Kidney (tissue), 14 donors: ENCODE data around the gene PLEKHA8. TPM values are rescaled to one million over a fixed set of nuclear protein-coding genes. Genes with fewer than 3 reads are reported as not detected.

ENCODE experiments used
- DNase-seq, 5 donors: peaks; one replicate each; pipeline ENCODE4 v3.0.0-alpha.2; 2013 to 2020
- FAIRE-seq: peaks from 2 replicates; lab custom pipeline; 2012; peaks lifted over from hg19 to GRCh38; lab: Jason Lieb, UNC
- H3K27ac ChIP-seq, 2 donors: one replicate each; pipeline ENCODE4 v1.7.0; 2013; ENCODE audit warnings: low read depth in 2 of 2, low read length in 2 of 2, inconsistent platforms in 1 of 2
- H3K27me3 ChIP-seq: one replicate; pipeline ENCODE4 v1.7.1; 2013; ENCODE audit warnings: low read length, inconsistent platforms; ENCODE audit not compliant: control insufficient read depth, insufficient read depth
- H3K36me3 ChIP-seq, 3 donors: one replicate each; pipeline versions ENCODE4 v1.7.0 to v1.7.1; 2013; ENCODE audit warnings: low read length in 3 of 3, control low read depth in 1 of 3, inconsistent platforms in 1 of 3; ENCODE audit not compliant: insufficient read depth in 3 of 3, control insufficient read depth in 2 of 3
- H3K4me1 ChIP-seq, 3 donors: one replicate each; pipeline versions ENCODE4 v1.7.0 to v1.7.1; 2013; ENCODE audit warnings: low read length in 3 of 3, inconsistent platforms in 1 of 3, low read depth in 1 of 3; ENCODE audit not compliant: control insufficient read depth in 2 of 3, insufficient read depth in 2 of 3
- H3K4me3 ChIP-seq, 3 donors: one replicate each; pipeline versions ENCODE4 v1.7.0 to v1.8.1; 2013; ENCODE audit warnings: low read length in 3 of 3, control low read depth in 1 of 3, inconsistent platforms in 1 of 3
- H3K9ac ChIP-seq, 3 donors: one replicate each; pipeline versions ENCODE4 v1.7.0 to v1.7.1; 2013; ENCODE audit warnings: low read length in 3 of 3, control low read depth in 1 of 3, inconsistent platforms in 1 of 3
- H3K9me3 ChIP-seq, 3 donors: one replicate each; pipeline versions ENCODE4 v1.7.0 to v1.7.1; 2013; ENCODE audit warnings: low read length in 3 of 3, control low read depth in 1 of 3, inconsistent platforms in 1 of 3; ENCODE audit not compliant: control insufficient read depth in 2 of 3, insufficient read depth in 1 of 3
- intact Hi-C: fragments of 100-400 bp; cut with DNase I; formaldehyde crosslinking; loops from one replicate; pipeline ENCODE4 v1.11.1; 2022
- polyA plus RNA-seq: library from polyadenylated mRNA; stranded (reverse); fragments of 350-450 nt; fragmentation: Illumina TruSeq; extraction: RNeasy Lipid Tissue Mini Kit (QIAGEN cat#74804); gene quantifications from one replicate; pipeline ENCODE4 v1.2.3, GENCODE V29; 2014; ENCODE audit warnings: low read depth, low replicate concordance; ENCODE audit not compliant: insufficient read depth
- total RNA-seq: library from RNA; stranded (reverse); fragmentation: NEBNext Ultra II Directional; extraction: Animal tissue kit (Norgen Biotek cat#: 25700); gene quantifications from one replicate; pipeline ENCODE4 v1.2.1, GENCODE V29; 2021
- TF ChIP-seq, protein P1 (sequence below): IDR thresholded peaks from 3 replicates; pipeline ENCODE4 v1.5.1; 2012; ENCODE audit warnings: mild to moderate bottlenecking, moderate library complexity, borderline replicate concordance; ENCODE audit not compliant: insufficient read depth; ENCODE audit errors: extremely low read depth
- donor health status: control.
- donor health status: control.
- donor health status: control.
- donor health status: control.
- donor health status: control.
- donor health status: DM: yes; HTN: yes; CAD: no.
- donor health status: Normal renal cell carcinoma (clear cell type).

The PLEKHA8 gene
- total and polyA plus RNA-seq, 2 donors from 2014 or later = 4.8 to 8.5 TPM

DNA sequence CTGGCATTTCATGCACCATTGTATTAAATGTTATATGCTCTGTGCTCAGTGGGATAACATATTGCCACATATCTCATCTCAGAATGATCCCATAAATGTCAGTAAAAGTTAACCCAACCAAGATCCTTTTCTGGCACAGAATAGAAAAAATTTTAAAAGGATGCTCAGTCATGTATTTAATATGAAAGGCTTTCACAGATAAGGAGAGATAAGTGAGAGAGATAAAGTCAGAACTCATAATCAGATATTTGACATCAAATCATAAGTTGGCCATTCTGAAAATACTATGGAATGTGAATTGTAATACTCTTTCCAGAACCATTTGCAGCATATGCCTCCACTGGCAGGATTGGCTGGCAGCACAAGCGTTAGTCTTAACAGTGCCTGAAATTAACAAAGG lies 38.5 kb downstream of the PLEKHA8 start:
- no peak for FAIRE-seq
- TF ChIP-seq, protein P1, sequence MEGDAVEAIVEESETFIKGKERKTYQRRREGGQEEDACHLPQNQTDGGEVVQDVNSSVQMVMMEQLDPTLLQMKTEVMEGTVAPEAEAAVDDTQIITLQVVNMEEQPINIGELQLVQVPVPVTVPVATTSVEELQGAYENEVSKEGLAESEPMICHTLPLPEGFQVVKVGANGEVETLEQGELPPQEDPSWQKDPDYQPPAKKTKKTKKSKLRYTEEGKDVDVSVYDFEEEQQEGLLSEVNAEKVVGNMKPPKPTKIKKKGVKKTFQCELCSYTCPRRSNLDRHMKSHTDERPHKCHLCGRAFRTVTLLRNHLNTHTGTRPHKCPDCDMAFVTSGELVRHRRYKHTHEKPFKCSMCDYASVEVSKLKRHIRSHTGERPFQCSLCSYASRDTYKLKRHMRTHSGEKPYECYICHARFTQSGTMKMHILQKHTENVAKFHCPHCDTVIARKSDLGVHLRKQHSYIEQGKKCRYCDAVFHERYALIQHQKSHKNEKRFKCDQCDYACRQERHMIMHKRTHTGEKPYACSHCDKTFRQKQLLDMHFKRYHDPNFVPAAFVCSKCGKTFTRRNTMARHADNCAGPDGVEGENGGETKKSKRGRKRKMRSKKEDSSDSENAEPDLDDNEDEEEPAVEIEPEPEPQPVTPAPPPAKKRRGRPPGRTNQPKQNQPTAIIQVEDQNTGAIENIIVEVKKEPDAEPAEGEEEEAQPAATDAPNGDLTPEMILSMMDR = no peak
- H3K4me1 ChIP-seq = no peaks in the 10 kb centered on the region
- no peaks in the 10 kb centered on the region for H3K27me3 ChIP-seq
- no peak overlapping the region for H3K9ac ChIP-seq
- peaks cover 0 to 9% (median 2%) of the 10 kb centered on the region in 3 donors for H3K36me3 ChIP-seq
- H3K4me3 ChIP-seq = no peak overlapping the region
- no peaks in the 10 kb centered on the region for H3K9me3 ChIP-seq
- H3K27ac ChIP-seq = no peak overlapping the region
- no peak for DNase-seq
- intact Hi-C loops = no loop called here

DNA sequence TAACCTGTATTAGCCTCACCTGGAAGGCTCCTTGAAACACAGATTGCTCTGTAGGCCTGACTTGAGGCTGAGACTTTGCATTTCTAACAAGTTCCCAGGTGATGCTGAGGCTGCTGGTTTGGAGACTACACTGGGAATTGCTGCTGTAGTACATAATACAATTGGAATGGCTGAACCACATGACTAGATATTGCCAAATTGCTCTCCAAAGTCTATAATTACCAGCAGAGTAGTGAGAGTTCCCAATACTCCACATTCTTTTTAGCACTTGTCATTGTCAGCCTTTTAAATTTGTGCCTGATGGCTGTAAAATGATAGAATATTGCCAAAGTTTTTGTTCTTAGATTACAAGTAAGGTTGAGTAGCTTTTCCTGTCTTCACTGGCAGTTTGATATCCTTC lies 39.9 kb downstream of the PLEKHA8 start:
- H3K4me3 ChIP-seq = no peak overlapping the region
- intact Hi-C loops = no loop called here
- no peaks in the 10 kb centered on the region for H3K9me3 ChIP-seq
- TF ChIP-seq, protein P1 = no peak
- no peak overlapping the region for H3K27ac ChIP-seq
- no peak for DNase-seq
- H3K4me1 ChIP-seq = no peaks in the 10 kb centered on the region
- H3K27me3 ChIP-seq = no peaks in the 10 kb centered on the region
- no peak overlapping the region for H3K9ac ChIP-seq
- no peak for FAIRE-seq
- peaks cover 0 to 8% (median 2%) of the 10 kb centered on the region in 3 donors for H3K36me3 ChIP-seq

DNA sequence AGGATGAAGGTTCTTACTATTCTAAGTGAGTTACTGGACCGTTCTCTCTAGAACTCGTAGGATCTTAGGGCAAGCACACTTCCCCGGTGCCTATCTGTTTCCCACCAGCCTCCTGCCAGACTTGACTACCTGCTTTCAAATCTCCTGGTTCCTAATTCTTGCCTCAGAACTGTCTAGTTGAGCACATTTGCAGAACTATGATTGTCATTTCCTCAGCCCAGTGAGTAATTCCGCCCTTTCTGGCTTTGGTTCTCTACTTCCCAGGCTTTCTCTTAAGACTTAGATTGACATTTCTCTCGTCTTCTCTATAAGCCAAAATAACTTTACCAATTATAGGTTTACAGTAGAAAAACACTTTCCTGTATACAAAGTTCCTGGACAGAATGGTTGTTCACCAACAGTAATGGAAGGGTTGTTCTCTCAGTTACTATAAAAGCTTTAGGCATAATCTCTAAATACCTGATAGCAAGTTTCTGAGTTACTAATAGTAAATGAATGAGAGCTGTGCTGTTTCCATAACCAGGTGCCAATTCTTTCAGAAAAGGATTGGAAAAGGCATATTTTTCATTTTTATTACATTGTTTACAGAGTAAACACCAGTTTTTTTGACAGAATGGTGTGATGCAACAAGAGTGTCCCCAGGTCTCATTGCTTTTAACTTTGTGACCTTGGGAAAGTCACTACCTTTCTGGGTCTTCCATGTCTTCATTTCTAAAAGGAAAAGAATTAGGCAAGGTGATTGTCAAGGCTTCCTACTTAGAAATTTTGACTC lies 41.1 kb downstream of the PLEKHA8 start:
- no peak overlapping the region for H3K4me3 ChIP-seq
- H3K4me1 ChIP-seq = no peaks in the 10 kb centered on the region
- FAIRE-seq = no peak
- TF ChIP-seq, protein P1 = no peak
- DNase-seq = no peak
- peaks cover 0 to 2% (median 0%) of the 10 kb centered on the region in 3 donors for H3K36me3 ChIP-seq
- H3K27ac ChIP-seq = no peak overlapping the region
- H3K9ac ChIP-seq = no peak overlapping the region
- H3K9me3 ChIP-seq = no peaks in the 10 kb centered on the region
- intact Hi-C loops = no loop called here
- H3K27me3 ChIP-seq = no peaks in the 10 kb centered on the region
